Mononuclear cell (primary cell): Measurements from ENCODE around the gene SPECC1L. TPM values are rescaled to one million over a fixed set of nuclear protein-coding genes. Genes with fewer than 3 reads are reported as not detected.
"Not testable (repeated sequence)": the region's sequence is repeated elsewhere in the genome, so short reads cannot be mapped to it uniquely, and the experiment has no call there.

Experiments used
- H3K27me3 ChIP-seq: 2 replicates; pipeline ENCODE4 v1.6.0; 2011; ENCODE audit warnings: low read length, control low read depth; ENCODE audit not compliant: insufficient read depth
- H3K4me1 ChIP-seq: 2 replicates; pipeline ENCODE4 v1.5.1; 2011; ENCODE audit warnings: mild to moderate bottlenecking, low read length, control low read depth; ENCODE audit not compliant: insufficient read depth
- H3K4me3 ChIP-seq: 2 replicates; pipeline ENCODE4 v1.5.1; 2011; ENCODE audit warnings: mild to moderate bottlenecking, low read length, moderate library complexity
- H3K9me3 ChIP-seq: 2 replicates; pipeline ENCODE4 v1.5.1; 2011; ENCODE audit warnings: low read depth, mild to moderate bottlenecking, control low read depth, low read length
- total RNA-seq: library from RNA; depleted of rRNA; stranded (reverse); fragments of >200 nt; gene quantifications from one replicate; pipeline ENCODE4 v1.2.3, GENCODE V29; 2012

SPECC1L gene
- total RNA-seq, 1 donor = 18.3 TPM

DNA sequence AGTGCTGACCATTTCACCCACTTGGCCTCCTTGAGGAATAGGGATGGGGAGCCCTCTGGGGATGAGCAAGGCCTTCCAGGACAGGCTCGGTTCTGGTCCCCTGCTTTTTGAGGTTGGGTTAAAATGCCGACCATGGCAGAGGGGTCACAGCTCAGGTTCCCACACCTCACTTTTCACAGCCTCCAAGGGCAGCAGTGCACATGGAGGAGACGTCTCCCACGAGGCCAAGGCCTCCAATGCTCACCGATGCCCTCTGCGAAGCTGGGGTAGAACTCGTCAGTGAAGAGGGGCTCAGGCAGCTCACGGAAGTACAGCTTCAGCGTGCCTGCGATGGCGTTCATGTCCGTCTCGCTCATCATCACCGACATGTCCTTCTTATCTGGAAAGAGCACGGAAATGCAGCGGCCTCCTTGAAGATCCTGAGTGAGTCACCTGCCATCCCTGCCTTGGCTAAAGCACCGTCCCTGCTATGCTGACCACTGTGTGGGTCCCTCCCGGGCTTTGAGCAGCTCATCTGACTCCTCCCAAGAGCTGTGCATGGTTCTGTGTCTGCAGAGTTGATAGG, 8.4 kb upstream of the SPECC1L start:
- not testable (repeated sequence) for H3K4me1 ChIP-seq, H3K27me3 ChIP-seq

GRCh38 chr22:24263479-24263878, 7.2 kb upstream of the SPECC1L start:
- not testable (repeated sequence) for H3K9me3 ChIP-seq, H3K27me3 ChIP-seq, H3K4me3 ChIP-seq, H3K4me1 ChIP-seq

More for the DNA sequence above, 8.4 kb upstream of the SPECC1L start:
- not testable (repeated sequence) for H3K9me3 ChIP-seq, H3K4me3 ChIP-seq

- H3K4me3 ChIP-seq, H3K27me3 ChIP-seq, H3K4me1 ChIP-seq, H3K9me3 ChIP-seq: not testable (repeated sequence)
These were observed 6.2 kb upstream of the SPECC1L start for GRCh38 chr22:24264329-24264896.

GRCh38 chr22:24265734-24266133, 4.9 kb upstream of the SPECC1L start:
- Histone ChIP-seq H3K27me3 (no peaks in the 10 kb centered on the region), H3K9me3 (no peaks in the 10 kb centered on the region), H3K4me3 (no peak overlapping the region), H3K4me1 (no peaks in the 10 kb centered on the region)

GRCh38 chr22:24266495-24266894, 4.1 kb upstream of the SPECC1L start:
- not testable (repeated sequence) for H3K27me3 ChIP-seq, H3K4me1 ChIP-seq

GRCh38 chr22:24271386-24271854, 789 bp downstream of the SPECC1L start:
- no peaks in the 10 kb centered on the region for H3K9me3 ChIP-seq
- H3K4me3 ChIP-seq = peak overlapping the region; percentile 93
- H3K4me1 ChIP-seq = peaks cover 20% of the 10 kb centered on the region
- no peaks in the 10 kb centered on the region for H3K27me3 ChIP-seq

More at GRCh38 chr22:24266495-24266894, 4.1 kb upstream of the SPECC1L start:
- not testable (repeated sequence) for H3K9me3 ChIP-seq, H3K4me3 ChIP-seq

DNA sequence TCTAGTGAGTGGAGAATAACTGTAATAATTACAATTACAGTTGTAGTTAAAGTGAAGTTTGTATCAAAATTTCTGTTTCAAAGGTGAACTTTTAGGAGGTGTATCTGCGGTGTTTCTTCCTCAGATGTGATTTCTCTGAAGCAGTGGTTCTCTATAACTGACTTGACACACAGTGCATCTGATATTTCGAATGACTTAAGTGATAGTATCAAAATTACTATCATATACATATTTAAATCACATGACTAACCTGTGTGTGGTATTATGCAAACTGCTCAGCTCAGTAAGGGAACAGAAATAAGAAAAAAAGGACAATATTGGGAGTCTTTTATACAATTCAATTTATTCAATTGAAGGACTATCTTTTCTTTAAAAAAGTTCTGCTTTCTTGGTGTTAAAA, 2.4 kb downstream of the SPECC1L start:
- not testable (repeated sequence) for H3K27me3 ChIP-seq, H3K9me3 ChIP-seq, H3K4me3 ChIP-seq
- H3K4me1 ChIP-seq = peaks cover 20% of the 10 kb centered on the region

- H3K27me3 ChIP-seq, H3K9me3 ChIP-seq, H3K4me3 ChIP-seq: not testable (repeated sequence)
- H3K4me1 ChIP-seq = peaks cover 20% of the 10 kb centered on the region
These were observed 3.3 kb downstream of the SPECC1L start for GRCh38 chr22:24273906-24274305.

- H3K4me1 ChIP-seq = peaks cover 20% of the 10 kb centered on the region
- H3K9me3 ChIP-seq, H3K27me3 ChIP-seq, H3K4me3 ChIP-seq: not testable (repeated sequence)
These were observed 4.2 kb downstream of the SPECC1L start for GRCh38 chr22:24274696-24275405.

GRCh38 chr22:24280363-24280762, 9.7 kb downstream of the SPECC1L start:
- not testable (repeated sequence) for H3K27me3 ChIP-seq, H3K4me1 ChIP-seq, H3K9me3 ChIP-seq, H3K4me3 ChIP-seq

GRCh38 chr22:24282401-24282800, 11.8 kb downstream of the SPECC1L start:
- Histone ChIP-seq H3K9me3 (no peaks in the 10 kb centered on the region), H3K27me3 (no peaks in the 10 kb centered on the region), H3K4me3 (no peak overlapping the region), H3K4me1 (peaks cover 15% of the 10 kb centered on the region)

DNA sequence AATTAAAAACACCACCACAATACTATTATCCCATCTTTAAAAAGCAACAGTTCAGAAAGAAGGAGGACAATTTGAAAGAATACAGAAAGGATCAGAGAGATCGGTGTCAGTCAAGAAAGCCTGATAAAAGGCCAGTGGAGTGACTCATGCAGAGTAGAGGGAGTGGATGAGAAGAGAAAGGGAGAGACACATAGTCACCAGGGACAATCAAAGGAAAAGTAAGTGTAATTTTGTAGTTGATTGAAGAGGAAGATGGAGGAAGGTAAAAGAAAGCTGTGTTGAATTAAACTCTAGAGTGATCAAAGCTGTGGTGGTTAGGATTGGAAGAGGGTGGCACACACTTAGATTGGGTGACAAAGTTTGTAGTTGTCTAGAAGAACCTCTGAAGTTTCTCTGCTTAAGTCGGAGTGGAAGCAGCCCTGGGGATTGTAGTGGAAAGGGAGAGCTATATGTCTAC, 14.1 kb downstream of the SPECC1L start:
- no peaks in the 10 kb centered on the region for H3K27me3 ChIP-seq
- peaks cover 15% of the 10 kb centered on the region for H3K4me1 ChIP-seq
- no peaks in the 10 kb centered on the region for H3K9me3 ChIP-seq
- H3K4me3 ChIP-seq = no peak overlapping the region

- H3K4me1 ChIP-seq = peaks cover 15% of the 10 kb centered on the region
- H3K27me3 ChIP-seq = no peaks in the 10 kb centered on the region
- H3K4me3 ChIP-seq = no peak overlapping the region
- no peaks in the 10 kb centered on the region for H3K9me3 ChIP-seq
These were observed 14.6 kb downstream of the SPECC1L start for GRCh38 chr22:24285245-24285644.

GRCh38 chr22:24287212-24287611, 16.6 kb downstream of the SPECC1L start:
- not testable (repeated sequence) for H3K27me3 ChIP-seq, H3K9me3 ChIP-seq, H3K4me3 ChIP-seq
- peaks cover 10% of the 10 kb centered on the region for H3K4me1 ChIP-seq

DNA sequence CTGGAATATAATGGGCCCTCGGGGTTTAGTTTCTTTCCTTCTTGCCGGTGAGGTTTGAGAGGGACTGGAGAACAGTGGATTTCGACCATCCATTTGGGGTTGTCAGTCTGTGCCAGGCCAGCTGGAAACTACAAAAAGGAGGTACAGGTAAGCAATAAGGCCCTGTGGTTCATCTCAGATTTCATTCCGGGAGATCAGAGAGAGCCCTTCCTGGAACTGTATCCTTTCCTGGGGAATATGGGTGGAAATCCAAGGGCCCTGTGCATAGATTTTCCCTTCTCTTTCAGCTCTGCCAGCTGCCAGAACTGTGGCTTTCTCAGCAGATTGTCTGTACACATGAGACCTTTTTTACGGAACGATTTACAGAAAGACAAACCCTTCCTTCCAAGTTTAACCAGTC, 17.2 kb downstream of the SPECC1L start:
- not testable (repeated sequence) for H3K27me3 ChIP-seq, H3K9me3 ChIP-seq, H3K4me3 ChIP-seq
- peaks cover 10% of the 10 kb centered on the region for H3K4me1 ChIP-seq

GRCh38 chr22:24289114-24289513, 18.5 kb downstream of the SPECC1L start:
- Histone ChIP-seq H3K4me1 (peaks cover 10% of the 10 kb centered on the region), H3K9me3 (no peaks in the 10 kb centered on the region), H3K4me3 (no peak overlapping the region), H3K27me3 (no peaks in the 10 kb centered on the region)
